GM10847 (cell line): ENCODE data around the gene GBA3.

ENCODE experiments used
- POLR2A ChIP-seq: IDR thresholded peaks from 2 replicates; pipeline ENCODE4 v1.6.1; 2011; ENCODE audit not compliant: insufficient read length; ENCODE audit errors: extremely low read depth

The GBA3 gene

DNA sequence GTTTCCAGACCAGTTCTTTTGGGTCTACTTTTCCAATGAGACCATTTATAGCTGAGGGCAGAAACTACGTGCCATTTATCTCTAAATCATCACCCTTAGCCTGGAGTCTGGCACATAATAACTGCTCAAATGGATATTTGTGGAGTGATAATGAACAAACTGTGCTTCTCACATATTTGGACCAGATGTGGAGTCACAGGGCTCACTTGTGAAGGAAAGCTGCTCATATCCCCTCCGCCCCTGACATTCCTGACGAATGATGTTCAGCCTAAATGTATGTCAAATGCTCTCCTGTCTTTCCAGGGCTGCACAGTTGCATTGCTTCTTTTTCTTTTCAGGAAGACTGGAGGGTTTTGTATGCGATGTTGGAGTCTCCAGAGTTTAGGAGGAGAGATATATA, 110.1 kb downstream of the GBA3 start:
- TF ChIP-seq POLR2A, result no peak

DNA sequence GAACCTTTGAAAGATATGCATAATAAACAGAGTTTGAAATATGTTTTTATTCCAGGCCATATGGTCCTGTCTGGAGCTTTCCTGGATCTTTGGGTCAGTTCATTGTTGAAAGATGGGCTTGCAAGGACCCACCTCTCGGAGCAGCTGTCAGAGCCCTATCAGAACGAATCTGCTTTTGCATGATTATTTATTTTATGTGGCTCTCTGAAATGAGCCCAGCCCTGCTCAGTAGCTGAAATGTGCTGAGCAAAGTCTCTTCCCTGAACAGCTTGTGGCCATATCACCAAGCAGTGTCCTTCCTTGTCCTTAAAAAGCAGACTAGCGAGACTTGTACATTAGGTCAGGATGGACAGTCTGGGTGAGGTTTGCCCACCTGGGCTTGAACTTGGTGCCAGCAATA, 110.8 kb downstream of the GBA3 start:
- TF ChIP-seq POLR2A, result no peak

DNA sequence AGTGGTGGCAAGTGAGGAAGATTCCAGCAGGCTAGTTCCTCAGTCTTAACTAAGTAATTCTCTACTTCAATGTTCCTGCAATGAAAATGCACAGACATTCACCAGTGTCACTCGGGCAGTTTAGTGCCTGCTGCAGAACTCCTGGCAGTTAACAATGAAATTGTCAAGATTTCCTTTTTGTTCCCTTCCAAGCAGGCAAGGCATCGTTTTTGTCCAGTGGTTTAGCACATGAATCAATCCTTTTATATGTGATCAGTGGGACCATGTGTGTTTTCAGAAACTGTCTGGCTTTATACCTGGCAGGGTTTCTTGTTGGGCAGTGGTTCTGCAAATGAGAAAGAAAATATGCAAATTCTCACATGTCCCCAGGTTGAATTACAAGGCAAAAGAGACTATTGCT, 122.2 kb downstream of the GBA3 start:
- no peak for TF ChIP-seq POLR2A

DNA sequence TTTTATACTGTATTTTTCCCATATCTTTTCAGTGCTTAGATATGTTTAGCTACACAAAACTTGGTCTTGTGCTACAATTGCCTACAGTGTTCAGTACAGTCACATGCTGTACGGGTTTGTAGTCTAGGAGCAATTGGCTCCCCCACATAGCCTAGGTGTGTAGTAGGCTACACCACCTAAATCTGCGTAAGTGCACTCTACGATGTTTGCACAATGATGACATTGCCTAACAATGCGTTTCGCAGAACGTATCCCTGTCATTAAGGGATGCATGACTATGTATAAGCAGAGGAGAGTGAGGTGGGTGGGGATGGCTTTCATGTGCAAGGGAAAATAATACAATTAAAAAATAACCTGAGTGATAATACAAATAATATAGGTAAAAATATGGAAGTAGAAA, 131.4 kb downstream of the GBA3 start:
- no peak for TF ChIP-seq POLR2A

DNA sequence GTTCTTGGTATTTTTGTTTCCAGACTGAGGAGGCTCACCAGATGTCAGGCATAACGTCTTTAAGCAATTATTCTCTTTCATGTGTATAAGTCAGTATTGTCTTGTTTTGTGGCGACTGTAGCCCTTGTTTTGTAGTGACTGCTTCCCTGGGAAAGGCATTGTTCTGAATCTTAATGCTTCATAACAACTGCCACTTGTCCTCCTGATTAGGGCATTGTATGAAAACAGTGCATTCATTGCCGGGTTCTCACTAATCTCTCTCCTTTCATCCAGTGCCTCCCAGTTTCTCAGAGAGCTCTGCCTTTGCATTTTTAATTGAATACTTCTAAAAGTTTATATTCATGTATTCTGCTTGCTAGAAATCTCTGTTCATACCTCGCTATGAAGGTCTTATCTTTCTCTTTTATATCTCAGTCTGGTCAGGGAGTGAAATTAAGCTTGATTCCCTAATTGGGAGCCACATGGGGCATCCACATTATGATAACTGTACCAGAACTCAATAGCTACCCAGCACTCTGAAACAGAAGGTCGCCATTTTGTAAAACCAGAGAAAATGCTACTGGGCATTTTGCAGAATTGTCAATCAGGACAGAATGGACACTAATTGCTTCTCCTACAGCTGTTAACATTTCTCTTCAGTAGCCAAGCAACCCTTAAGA, 149.8 kb downstream of the GBA3 start:
- TF ChIP-seq POLR2A, result no peak

DNA sequence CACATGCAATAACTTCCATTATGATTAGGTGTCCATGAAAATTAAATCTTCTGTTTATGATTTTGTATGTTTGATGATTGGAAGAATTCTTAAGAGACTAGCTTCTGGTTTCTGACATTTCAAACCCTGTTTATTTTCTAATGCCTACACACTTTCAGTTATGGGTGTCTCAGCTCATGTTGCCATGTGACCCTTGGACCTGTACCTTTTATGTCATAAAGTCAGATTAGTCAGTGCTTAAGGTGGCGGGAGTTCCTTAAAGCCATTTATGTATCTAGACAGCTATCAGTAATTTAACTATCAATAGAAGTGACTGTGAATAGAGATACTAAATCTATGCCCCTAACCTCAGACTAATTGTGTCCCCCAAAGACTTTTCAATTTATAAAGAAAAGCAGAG, 155.6 kb downstream of the GBA3 start:
- TF ChIP-seq POLR2A, result no peak

DNA sequence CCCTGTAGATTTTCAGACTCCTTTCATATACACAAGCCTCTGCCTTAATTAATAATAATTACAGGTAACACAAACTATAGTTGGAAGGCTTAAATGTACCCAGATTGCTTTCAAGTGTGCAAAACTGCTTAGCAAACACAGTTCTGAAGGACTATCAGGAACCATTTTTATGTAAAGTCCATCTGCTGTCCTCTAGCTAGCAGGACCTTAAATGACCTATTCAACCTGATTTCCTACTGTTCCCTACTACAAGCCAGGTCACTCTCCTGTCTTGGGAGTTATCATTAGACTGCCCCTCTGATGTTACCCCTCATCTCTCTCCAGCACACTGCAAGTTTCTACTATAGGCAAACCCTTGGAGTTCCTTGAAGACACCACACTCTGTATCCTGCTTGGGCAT, 157.3 kb downstream of the GBA3 start:
- no peak for TF ChIP-seq POLR2A

DNA sequence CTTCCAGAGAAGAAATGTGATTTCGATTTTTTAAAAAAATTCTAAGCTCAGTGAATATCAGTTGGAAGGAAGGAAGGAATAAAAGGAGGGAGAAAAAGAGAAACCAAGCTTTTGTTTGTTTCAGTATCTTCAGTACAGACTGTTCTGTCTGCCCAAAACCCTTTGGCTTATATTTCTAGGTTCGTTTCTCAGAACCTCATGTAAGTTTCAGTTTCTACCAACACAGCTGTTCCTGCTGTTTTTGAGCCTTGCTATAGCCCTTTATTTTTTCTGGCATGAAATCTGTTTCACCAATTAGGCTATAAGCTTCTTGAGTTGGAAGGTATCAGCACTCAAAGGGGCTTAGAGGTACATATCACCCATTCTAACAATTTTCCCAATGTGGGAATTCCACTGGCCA, 157.9 kb downstream of the GBA3 start:
- TF ChIP-seq POLR2A, result no peak

DNA sequence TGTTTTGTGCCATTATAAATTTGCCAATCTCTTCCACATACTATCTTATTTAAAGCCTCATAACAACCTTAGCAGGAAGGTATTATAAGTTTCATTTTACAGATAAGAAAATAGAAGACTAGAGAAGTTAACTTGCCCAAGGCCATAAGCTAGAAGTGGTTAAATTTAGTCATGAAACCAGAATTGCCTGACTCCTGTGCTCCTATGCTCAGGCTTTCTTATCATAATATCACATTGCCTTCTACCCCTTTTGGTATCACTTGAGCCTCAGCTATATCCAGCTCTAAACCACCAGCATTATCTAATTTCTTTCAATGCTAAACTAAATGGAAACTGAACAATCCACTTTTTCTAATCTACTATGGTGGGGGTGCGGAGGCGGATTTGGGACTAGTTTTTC, 164.7 kb downstream of the GBA3 start:
- TF ChIP-seq POLR2A, result no peak

DNA sequence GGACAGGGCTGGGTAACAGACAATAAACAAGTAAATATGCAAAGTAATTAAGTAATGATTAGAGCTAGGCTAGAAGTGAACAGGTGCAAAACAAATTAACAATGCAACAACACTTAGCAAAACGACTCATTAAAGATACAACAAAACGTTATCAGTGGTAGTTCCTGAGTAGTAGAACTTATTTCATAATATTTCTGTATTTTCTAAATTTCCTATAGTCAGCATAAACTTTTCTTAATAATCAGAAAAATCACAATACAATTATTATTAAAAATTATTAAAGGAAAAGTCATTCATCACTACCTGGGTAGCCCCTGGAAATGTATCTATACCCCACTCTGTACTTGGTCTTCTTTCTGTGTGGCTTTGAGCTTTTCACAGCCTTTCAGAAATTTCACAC, 166.6 kb downstream of the GBA3 start:
- no peak for TF ChIP-seq POLR2A
